ENCODE data around the gene VAT1L.

Gene VAT1L

GRCh38 chr16:77782694-77783093 is 5.7 kb upstream of the VAT1L start:
- DNase-seq: no peak

DNA sequence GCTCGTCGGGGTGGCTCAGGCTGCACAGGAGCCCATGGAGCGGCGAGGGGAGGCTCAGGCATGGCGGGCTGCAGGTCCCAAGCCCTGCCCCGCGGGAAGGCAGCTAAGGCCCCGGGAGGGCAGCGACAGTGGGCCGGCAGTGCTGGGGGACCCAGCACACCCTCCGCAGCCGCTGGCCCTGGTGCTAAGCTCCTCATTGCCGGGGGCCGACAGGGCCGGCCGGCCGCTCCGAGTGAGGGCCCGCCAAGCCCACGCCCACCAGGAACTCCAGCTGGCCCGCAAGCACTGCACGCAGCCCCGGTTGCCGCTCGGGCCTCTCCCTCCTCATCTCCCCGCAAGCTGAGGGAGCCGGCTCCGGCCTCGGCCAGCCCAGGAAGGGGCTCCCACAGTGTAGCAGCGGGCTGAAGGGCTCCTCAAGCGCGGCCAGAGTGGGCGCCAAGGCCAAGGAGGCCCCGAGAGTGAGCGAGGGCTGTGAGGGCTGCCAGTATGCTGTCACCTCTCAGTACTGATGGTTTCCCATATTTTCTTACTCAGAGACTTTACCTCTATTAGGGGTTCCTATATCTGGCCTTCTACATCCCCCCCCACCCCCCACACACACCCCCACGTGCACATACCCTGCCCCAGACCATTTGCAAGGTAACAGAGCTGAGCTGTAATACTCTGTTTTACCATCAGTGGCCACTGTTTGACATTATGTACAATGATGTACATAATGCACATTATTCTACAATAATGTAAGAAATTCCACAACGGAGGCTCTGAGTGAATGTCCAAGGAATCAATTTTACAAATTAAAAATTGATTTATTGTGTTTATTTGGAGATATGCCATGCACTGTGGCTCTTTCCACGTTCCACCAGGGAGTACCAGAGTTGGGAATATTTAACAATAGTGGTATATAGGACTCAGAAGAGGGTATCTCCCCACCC is 3.7 kb upstream of the VAT1L start:
- no peak for DNase-seq

DNA sequence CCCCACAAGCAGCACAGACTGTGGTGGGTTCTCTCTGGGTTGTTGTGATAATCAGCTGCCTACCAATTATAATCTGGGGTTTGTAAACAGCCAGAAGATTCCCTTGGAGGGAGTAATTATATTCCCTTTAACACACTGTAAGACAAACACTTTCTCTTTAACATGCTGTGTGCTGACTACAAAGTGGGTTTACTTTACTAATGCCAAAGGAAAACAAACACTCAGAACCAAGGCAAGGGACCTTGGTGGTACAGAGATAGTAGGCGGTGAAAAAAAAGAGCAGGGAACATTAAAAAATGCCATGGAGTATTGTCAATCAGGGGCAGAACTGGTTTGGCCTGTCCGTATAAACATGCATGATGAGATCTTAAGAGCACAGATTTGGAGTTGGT is 3.0 kb upstream of the VAT1L start:
- no peak for DNase-seq

GRCh38 chr16:77786186-77786847 is 2.0 kb upstream of the VAT1L start:
- DNase-seq: no peak

GRCh38 chr16:77787452-77787851 is 912 bp upstream of the VAT1L start:
- DNase-seq: no peak

- DNase-seq: no peak
Observed at GRCh38 chr16:77789085-77790008, 983 bp downstream of the VAT1L start.

GRCh38 chr16:77790009-77790372 is 1.6 kb downstream of the VAT1L start:
- DNase-seq: no peak

GRCh38 chr16:77790912-77791311 is 2.5 kb downstream of the VAT1L start:
- DNase-seq: no peak

DNA sequence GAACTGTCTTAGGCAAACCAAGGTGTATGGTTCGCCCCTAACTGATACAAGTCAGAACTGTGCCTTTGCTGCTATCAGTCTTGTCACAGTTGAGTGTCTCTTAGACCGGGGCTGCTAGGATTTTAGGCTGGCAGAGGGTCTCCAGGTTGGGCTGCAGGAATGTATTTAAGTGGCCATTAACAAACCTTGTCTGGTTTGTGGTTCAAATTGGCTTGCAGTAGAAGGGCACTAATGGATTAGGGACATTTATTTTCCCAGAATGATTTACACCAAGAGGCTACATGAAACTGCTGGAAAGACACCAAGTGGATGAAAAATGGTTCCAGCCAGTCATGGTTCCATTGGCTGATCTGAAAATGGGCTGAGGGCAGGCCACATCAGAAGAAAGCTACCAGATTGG is 5.1 kb downstream of the VAT1L start:
- no peak for DNase-seq

GRCh38 chr16:77794586-77794985 is 6.2 kb downstream of the VAT1L start:
- no peak for DNase-seq

- DNase-seq: no peak
Observed at GRCh38 chr16:77801817-77802216, 13.5 kb downstream of the VAT1L start.

GRCh38 chr16:77805398-77805797 is 17.0 kb downstream of the VAT1L start:
- DNase-seq: no peak

- DNase-seq: no peak
Observed at GRCh38 chr16:77807021-77807420, 18.7 kb downstream of the VAT1L start.

GRCh38 chr16:77812856-77813500 is 24.6 kb downstream of the VAT1L start:
- no peak for DNase-seq

DNA sequence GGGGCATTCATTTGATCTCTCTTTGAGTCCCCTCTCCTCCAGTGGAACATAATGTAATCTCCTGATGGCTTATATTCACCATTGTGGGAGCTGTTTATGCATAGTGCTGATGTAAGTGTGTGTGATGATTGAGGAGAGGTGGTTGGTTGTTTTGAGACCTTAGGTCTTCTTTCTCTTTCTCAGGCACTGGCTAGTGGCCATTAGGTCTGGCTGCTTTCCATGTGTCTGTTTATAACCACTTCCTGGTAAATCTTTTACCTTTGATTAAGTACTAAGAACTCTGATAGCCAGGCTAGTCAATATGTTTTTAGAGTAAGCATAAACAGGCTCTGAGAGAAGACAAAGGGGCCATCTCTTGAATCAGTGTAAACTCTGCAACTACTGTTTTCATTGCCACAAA is 27.9 kb downstream of the VAT1L start:
- no peak for DNase-seq

DNA sequence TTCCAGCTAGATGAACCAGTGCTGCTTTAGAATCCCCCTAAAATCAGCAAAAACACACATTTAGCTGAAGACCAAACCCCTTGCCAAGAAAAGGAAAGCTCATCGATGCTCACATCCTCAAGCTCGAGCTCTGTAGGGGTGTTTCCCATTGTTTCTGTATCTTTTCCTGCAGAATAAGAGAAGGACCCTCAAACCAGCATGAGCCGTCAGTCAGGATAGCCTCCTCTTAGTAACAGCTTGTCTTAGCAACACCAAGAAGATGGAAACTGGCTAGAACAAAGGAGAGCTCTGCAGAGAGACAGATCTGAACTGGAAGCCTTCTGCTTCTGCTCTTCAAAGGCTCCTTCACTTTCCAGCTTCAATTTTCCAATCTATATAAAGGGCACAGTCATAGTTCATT is 32.0 kb downstream of the VAT1L start:
- DNase-seq: no peak

GRCh38 chr16:77822661-77823060 is 34.3 kb downstream of the VAT1L start:
- DNase-seq: no peak

DNA sequence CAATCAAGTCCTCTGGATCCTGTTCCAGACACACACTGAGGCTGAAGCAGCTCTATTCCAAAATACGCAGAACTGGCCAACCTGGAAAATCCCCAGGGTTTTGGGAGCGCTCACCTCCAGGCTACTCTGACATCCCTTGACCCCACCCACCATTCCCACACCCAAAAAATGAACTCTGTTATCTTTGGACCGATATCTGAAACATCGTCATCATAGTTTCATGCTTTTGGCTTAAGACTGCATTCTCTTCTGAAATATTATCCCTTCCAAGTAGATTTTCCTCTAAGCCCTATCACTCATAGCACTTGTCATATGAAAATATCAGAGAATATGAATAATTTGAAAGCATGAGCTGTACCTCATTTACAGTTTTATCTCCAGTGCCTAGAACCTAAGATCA is 34.7 kb downstream of the VAT1L start:
- no peak for DNase-seq

- DNase-seq: no peak
Observed at GRCh38 chr16:77825196-77825595, 36.8 kb downstream of the VAT1L start.

- DNase-seq: no peak
Observed at GRCh38 chr16:77827032-77827431, 38.7 kb downstream of the VAT1L start.

DNA sequence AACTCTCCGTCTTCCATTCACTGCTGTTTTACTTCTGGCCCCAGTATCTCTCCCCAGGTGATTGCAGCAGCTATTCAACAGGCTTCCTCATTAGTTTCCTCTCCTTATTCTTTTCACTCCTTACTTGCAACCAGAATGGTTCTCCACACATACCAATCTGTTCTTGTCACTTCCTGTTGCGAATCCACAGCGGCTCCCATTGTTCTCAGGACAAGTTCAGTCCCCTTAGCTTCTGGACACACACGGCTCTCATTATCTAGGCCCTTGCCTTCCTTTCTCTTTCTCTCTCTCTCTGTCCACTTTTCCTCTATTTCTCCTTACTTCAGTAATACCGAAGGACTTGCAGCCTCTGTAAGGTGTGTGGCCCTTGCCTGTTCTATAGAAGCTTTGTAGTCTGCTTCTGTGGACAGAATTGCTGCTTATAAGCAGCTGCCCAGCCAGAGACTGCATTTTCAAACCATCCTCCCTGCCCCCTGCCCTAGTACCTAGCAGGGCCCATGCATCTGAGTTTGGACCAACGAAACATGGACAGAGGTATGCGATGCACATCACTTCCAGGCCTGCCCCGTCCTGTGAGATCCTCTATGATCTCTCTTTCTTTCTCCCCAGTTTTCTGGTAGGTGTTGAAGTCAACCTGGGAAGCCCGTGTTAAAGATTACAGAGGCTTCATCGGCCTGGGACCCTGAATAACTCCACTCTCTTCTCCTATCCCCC is 45.7 kb downstream of the VAT1L start:
- no peak for DNase-seq
